PC-9 (cell line): ENCODE data around the gene ITGB3. TPM values are rescaled to one million over a fixed set of nuclear protein-coding genes. Genes with fewer than 3 reads are reported as not detected.
A peak's percentile ranks its signal among the peaks of the same experiment; 100 is the strongest.

Experiments
- BruUV-seq: library from RNA; stranded (reverse); fragments of 400-500 nt; replicated peaks from 2 replicates; lab custom pipeline; 2021; lab: Mats Ljungman, UMichigan
- CTCF ChIA-PET: fragments of 300-600 bp; sonication (Branson Sonifier 250); formaldehyde crosslinking; loops from one replicate; lab custom pipeline; 2022; ENCODE audit warnings: antibody characterized with exemption; lab: Charles Lee
- POLR2A ChIA-PET: fragments of 300-600 bp; sonication (Branson Sonifier 250); formaldehyde crosslinking; loops from one replicate; lab custom pipeline; 2022; ENCODE audit warnings: antibody characterized with exemption; ENCODE audit not compliant: unreplicated experiment; lab: Charles Lee
- DNase-seq, 2 experiments: peaks; one replicate each; pipeline versions ENCODE4 v3.0.0 to v3.0.0-alpha.2; 2015 to 2022; ENCODE audit warnings: mixed read lengths in 1 of 2
- H2AFZ ChIP-seq: fragments of 200-600 bp; sonication (generic); 2 replicates; pipeline ENCODE4 v1.8.1; 2017; ENCODE audit warnings: antibody characterized with exemption
- H3F3A ChIP-seq: fragments of 200-600 bp; sonication (generic); 2 replicates; pipeline ENCODE4 v1.8.1; 2017; ENCODE audit warnings: antibody characterized with exemption, mild to moderate bottlenecking, low read depth; ENCODE audit not compliant: insufficient read depth
- H3K27ac ChIP-seq: fragments of 200-600 bp; sonication (generic); 2 replicates; pipeline ENCODE4 v1.6.1; 2016; ENCODE audit warnings: mixed run types
- H3K27me3 ChIP-seq: fragments of 200-600 bp; sonication (generic); 2 replicates; pipeline ENCODE4 v1.6.1; 2016; ENCODE audit warnings: low read depth, mixed run types; ENCODE audit not compliant: insufficient read depth
- H3K36me3 ChIP-seq: fragments of 200-600 bp; sonication (generic); 2 replicates; pipeline ENCODE4 v1.6.1; 2016; ENCODE audit warnings: low read depth, mixed run types
- H3K4me1 ChIP-seq: fragments of 200-600 bp; sonication (generic); replicated peaks from 2 replicates; pipeline ENCODE4 v1.6.1; 2016; ENCODE audit warnings: mixed run types; ENCODE audit not compliant: insufficient read depth
- H3K4me2 ChIP-seq: fragments of 200-600 bp; sonication (generic); 2 replicates; pipeline ENCODE4 v1.6.1; 2017; ENCODE audit warnings: mixed run types
- H3K4me3 ChIP-seq: fragments of 200-600 bp; sonication (generic); 2 replicates; pipeline ENCODE4 v1.6.1; 2016; ENCODE audit warnings: mixed run types
- H3K79me2 ChIP-seq: fragments of 200-600 bp; sonication (generic); 2 replicates; pipeline ENCODE4 v1.6.1; 2017; ENCODE audit warnings: low read depth, mixed run types
- H3K9me2 ChIP-seq: fragments of 200-600 bp; sonication (generic); 2 replicates; pipeline ENCODE4 v1.8.1; 2017; ENCODE audit warnings: mild to moderate bottlenecking; ENCODE audit not compliant: insufficient read depth
- H3K9me3 ChIP-seq: fragments of 200-600 bp; sonication (generic); 2 replicates; pipeline ENCODE4 v1.8.1; 2016; ENCODE audit warnings: low read depth; ENCODE audit not compliant: insufficient read depth
- H4K20me1 ChIP-seq: fragments of 200-600 bp; sonication (generic); 2 replicates; pipeline ENCODE4 v1.8.1; 2017; ENCODE audit not compliant: insufficient read depth
- CTCF ChIP-seq: fragments of 200-600 bp; sonication (generic); conservative IDR thresholded peaks from 2 replicates; pipeline ENCODE4 v1.6.1; 2017; ENCODE audit warnings: mixed run types, antibody characterized with exemption, mild to moderate bottlenecking, moderate library complexity
- EZH2 ChIP-seq: fragments of 200-600 bp; sonication (generic); IDR thresholded peaks from 2 replicates; pipeline ENCODE4 v1.8.0; 2017; ENCODE audit warnings: antibody characterized with exemption, low read depth
- intact Hi-C: fragments of 100-400 bp; cut with micrococcal nuclease; formaldehyde crosslinking; loops from one replicate; pipeline ENCODE4 v1.10.0; 2022; ENCODE audit not compliant: unreplicated experiment
- total RNA-seq: library from RNA; stranded (reverse); gene quantifications from 2 replicates; pipeline ENCODE4 v1.2.3, GENCODE V29; 2021

ITGB3 gene
- total RNA-seq, 1 experiment from 2014 or later = 0.31 TPM

DNA sequence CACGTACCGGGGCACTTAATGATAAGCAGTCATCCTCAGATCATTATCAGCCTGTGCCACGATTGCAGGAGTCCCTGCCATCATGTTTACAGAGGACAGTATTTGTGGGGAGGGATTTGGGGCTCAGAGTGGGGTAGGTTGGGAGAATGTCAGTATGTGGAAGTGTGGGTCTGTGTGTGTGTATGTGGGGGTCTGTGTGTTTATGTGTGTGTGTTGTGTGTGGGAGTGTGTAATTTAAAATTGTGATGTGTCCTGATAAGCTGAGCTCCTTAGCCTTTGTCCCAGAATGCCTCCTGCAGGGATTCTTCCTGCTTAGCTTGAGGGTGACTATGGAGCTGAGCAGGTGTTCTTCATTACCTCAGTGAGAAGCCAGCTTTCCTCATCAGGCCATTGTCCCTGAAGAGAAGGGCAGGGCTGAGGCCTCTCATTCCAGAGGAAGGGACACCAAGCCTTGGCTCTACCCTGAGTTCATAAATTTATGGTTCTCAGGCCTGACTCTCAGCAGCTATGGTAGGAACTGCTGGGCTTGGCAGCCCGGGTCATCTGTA is 56.6 kb downstream of the ITGB3 start:
- peaks cover 65% of the 10 kb centered on the region for H3K4me1 ChIP-seq
- peak overlapping the region; percentile 35 for H3K4me2 ChIP-seq
- CTCF ChIA-PET = no interaction called here
- peak in 1 of 2 experiments; percentile 67 for DNase-seq
- no peaks in the 10 kb centered on the region for H3K36me3 ChIP-seq
- H3K79me2 ChIP-seq = no peaks in the 10 kb centered on the region
- H3K9me2 ChIP-seq = no peaks in the 10 kb centered on the region
- BruUV-seq = no TSS peak
- no peak overlapping the region for H3K4me3 ChIP-seq
- no peaks in the 10 kb centered on the region for H3K9me3 ChIP-seq
- no peak overlapping the region for H2AFZ ChIP-seq
- no peaks in the 10 kb centered on the region for H3K27me3 ChIP-seq
- H3K27ac ChIP-seq = no peak overlapping the region
- H4K20me1 ChIP-seq = no peaks in the 10 kb centered on the region
- intact Hi-C loops = no loop called here
- no peak for TF ChIP-seq EZH2
- TF ChIP-seq CTCF = no peak
- POLR2A ChIA-PET = interaction anchor here (0.6 kb wide), 1 partner anchor 121 kb away, joined by 3 read pairs; no protein-coding TSS in a partner anchor
- peaks cover 31% of the 10 kb centered on the region for H3F3A ChIP-seq

GRCh38 chr17:47311420-47311819 is 57.8 kb downstream of the ITGB3 start:
- Histone ChIP-seq H3K9me2 (no peaks in the 10 kb centered on the region), H3K27me3 (no peaks in the 10 kb centered on the region), H3K9me3 (no peaks in the 10 kb centered on the region), H3K36me3 (no peaks in the 10 kb centered on the region), H2AFZ (no peak overlapping the region), H4K20me1 (no peaks in the 10 kb centered on the region), H3F3A (peaks cover 26% of the 10 kb centered on the region), H3K4me2 (no peak overlapping the region), H3K4me3 (no peak overlapping the region), H3K79me2 (no peaks in the 10 kb centered on the region), H3K27ac (no peak overlapping the region), H3K4me1 (peaks cover 67% of the 10 kb centered on the region)
- CTCF ChIA-PET = interaction anchor here (0.6 kb wide), 1 partner anchor 88 kb away, joined by 3 read pairs; no protein-coding TSS in a partner anchor
- no peak for DNase-seq
- intact Hi-C loops = no loop called here
- no TSS peak for BruUV-seq
- POLR2A ChIA-PET = no interaction called here
- TF ChIP-seq CTCF = no peak
- TF ChIP-seq EZH2 = no peak

DNA sequence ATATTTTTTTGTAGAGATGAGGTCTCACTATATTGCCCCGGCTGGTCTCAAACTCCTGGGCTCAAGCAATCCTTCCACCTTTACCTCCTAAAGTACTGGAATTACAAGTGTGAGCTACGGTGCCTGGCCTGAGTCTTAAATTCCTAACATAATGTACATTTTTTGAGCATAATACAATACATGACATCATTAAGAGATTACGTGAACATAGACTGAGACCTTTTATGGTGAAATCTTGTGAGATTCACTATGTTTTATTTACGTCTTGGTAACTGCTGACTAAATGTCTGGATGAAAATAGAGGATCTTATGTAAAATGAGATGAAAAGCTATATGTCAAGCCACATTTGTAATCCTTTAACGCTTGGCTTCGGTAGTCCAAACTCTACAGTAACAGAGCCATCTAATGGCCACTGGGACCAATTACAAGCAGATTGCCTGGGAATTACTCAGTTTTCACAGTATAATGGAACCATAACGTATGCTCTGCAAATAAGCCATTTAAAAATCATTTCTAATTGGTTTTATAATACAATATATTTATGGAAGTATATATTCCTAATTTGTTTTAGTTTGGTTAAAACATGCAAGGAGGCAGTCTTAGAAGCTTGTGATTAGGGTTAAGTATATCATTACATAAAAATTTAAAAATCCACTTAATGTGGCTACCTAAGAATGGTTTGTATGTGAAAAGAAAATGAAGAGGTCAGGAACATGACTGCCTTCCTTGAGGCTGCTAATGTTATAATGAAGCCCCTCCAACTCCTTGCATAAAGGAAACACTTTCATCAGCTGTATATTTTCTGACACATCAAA is 62.0 kb downstream of the ITGB3 start:
- Histone ChIP-seq H3K4me1 (peaks cover 39% of the 10 kb centered on the region), H4K20me1 (no peaks in the 10 kb centered on the region), H2AFZ (no peak overlapping the region), H3K27ac (peak overlapping the region; percentile 73), H3K79me2 (no peaks in the 10 kb centered on the region), H3K4me2 (peak overlapping the region; percentile 33), H3K4me3 (no peak overlapping the region), H3K9me3 (peaks cover 8% of the 10 kb centered on the region), H3K36me3 (no peaks in the 10 kb centered on the region), H3K9me2 (no peaks in the 10 kb centered on the region), H3K27me3 (no peaks in the 10 kb centered on the region), H3F3A (peaks cover 17% of the 10 kb centered on the region; the same call in 1 of the 2 replicates)
- DNase-seq = peak in 1 of 2 experiments; percentile 87
- ChIA-PET CTCF (interaction anchor here (0.6 to 1.7 kb wide), 9 partner anchors 10 to 373 kb away, joined by 3 to 4 read pairs (median 3); no protein-coding TSS in a partner anchor), POLR2A (interaction anchor here (0.5 to 0.7 kb wide), 2 partner anchors 10 to 37 kb away, joined by 4 to 11 read pairs; no protein-coding TSS in a partner anchor)
- BruUV-seq = no TSS peak
- intact Hi-C loops = loop anchor here (1.0 kb wide), 2 partner anchors 86 to 373 kb away; no protein-coding TSS in a partner anchor
- TF ChIP-seq EZH2 = no peak
- TF ChIP-seq CTCF = peak; percentile 97
